ENCODE results near the gene ADAM11. TPM values are rescaled to one million over a fixed set of nuclear protein-coding genes. Genes with fewer than 3 reads are reported as not detected.

Gene ADAM11
- total and polyA plus RNA-seq, 9 of the 15 experiments (the other 6 are each of a cell fraction or from before 2014, with no cell fraction given), result 0.01 to 0.31 (median 0.14) TPM; not detected in 2

DNA sequence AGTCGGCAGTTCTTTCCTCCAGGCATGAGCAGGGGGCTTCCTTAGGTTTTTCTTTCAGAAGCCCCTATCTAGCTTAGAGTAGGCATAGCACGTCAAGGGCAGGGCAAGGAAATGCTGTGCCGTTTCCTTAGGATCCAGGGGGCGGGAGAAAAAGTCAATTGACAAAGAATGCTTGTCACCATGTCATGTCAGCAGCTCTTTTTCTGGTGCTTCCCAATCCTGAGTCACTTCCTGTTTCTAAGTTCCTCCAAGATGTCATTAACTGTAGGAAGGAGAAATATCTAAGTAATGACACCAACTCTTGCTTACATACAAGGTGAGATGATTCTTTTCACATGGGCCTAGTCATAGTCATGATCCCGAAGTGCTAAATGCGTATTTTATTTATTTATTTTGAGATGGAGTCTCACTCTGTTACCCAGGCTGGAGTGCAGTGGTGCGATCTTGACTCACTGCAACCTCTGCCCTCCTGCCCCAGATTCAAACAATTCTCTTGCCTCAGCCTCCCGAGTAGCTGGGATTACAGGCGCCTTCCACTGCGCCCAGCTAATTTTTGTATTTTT is 36.1 kb downstream of the ADAM11 start (continued):
- TF ChIP-seq, protein P1, sequence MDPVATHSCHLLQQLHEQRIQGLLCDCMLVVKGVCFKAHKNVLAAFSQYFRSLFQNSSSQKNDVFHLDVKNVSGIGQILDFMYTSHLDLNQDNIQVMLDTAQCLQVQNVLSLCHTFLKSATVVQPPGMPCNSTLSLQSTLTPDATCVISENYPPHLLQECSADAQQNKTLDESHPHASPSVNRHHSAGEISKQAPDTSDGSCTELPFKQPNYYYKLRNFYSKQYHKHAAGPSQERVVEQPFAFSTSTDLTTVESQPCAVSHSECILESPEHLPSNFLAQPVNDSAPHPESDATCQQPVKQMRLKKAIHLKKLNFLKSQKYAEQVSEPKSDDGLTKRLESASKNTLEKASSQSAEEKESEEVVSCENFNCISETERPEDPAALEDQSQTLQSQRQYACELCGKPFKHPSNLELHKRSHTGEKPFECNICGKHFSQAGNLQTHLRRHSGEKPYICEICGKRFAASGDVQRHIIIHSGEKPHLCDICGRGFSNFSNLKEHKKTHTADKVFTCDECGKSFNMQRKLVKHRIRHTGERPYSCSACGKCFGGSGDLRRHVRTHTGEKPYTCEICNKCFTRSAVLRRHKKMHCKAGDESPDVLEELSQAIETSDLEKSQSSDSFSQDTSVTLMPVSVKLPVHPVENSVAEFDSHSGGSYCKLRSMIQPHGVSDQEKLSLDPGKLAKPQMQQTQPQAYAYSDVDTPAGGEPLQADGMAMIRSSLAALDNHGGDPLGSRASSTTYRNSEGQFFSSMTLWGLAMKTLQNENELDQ (CRISPR knock-in tag; IDR thresholded peaks at IDR 0.05; ENCODE audit: borderline replicate concordance), result no peak
- peak; percentile 75 for TF ChIP-seq GABPA (tag; conservative IDR thresholded peaks at IDR 0.05; ENCODE audit: low read depth)
- TF ChIP-seq, protein P2, sequence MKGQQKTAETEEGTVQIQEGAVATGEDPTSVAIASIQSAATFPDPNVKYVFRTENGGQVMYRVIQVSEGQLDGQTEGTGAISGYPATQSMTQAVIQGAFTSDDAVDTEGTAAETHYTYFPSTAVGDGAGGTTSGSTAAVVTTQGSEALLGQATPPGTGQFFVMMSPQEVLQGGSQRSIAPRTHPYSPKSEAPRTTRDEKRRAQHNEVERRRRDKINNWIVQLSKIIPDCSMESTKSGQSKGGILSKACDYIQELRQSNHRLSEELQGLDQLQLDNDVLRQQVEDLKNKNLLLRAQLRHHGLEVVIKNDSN (CRISPR knock-in tag; IDR thresholded peaks at IDR 0.05), result no peak
- TF ChIP-seq ATF1 (CRISPR knock-in tag; IDR thresholded peaks at IDR 0.05), result no peak
- TF ChIP-seq ATF1 (tag; IDR thresholded peaks at IDR 0.05), result peak; percentile 13; the same call in 1 of the 2 replicates
- TF ChIP-seq SP1 (CRISPR knock-in tag; IDR thresholded peaks at IDR 0.05), result no peak
- no peak for TF ChIP-seq ZNF316 (IDR thresholded peaks at IDR 0.05)
- TF ChIP-seq DNMT1 (IDR thresholded peaks at IDR 0.05), result no peak
- no peak for TF ChIP-seq EP400 (IDR thresholded peaks at IDR 0.05)
- TF ChIP-seq KAT8 (IDR thresholded peaks at IDR 0.05; ENCODE audit: low read depth), result no peak
- peak; percentile 36; the same call in 1 of the 2 replicates for TF ChIP-seq DPF2 (IDR thresholded peaks at IDR 0.05)
- no peak for TF ChIP-seq LCOR (CRISPR knock-in tag; IDR thresholded peaks at IDR 0.05)
- TF ChIP-seq, protein P3, sequence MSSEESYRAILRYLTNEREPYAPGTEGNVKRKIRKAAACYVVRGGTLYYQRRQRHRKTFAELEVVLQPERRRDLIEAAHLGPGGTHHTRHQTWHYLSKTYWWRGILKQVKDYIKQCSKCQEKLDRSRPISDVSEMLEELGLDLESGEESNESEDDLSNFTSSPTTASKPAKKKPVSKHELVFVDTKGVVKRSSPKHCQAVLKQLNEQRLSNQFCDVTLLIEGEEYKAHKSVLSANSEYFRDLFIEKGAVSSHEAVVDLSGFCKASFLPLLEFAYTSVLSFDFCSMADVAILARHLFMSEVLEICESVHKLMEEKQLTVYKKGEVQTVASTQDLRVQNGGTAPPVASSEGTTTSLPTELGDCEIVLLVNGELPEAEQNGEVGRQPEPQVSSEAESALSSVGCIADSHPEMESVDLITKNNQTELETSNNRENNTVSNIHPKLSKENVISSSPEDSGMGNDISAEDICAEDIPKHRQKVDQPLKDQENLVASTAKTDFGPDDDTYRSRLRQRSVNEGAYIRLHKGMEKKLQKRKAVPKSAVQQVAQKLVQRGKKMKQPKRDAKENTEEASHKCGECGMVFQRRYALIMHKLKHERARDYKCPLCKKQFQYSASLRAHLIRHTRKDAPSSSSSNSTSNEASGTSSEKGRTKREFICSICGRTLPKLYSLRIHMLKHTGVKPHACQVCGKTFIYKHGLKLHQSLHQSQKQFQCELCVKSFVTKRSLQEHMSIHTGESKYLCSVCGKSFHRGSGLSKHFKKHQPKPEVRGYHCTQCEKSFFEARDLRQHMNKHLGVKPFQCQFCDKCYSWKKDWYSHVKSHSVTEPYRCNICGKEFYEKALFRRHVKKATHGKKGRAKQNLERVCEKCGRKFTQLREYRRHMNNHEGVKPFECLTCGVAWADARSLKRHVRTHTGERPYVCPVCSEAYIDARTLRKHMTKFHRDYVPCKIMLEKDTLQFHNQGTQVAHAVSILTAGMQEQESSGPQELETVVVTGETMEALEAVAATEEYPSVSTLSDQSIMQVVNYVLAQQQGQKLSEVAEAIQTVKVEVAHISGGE (CRISPR knock-in tag; IDR thresholded peaks at IDR 0.05), result 0 out of 6 replicates have a peak, but pooled peaks of 1 of the 3 experiments have one; percentile 36
- no peak for TF ChIP-seq FOS (IDR thresholded peaks at IDR 0.05; ENCODE audit: extremely low read depth, insufficient read length)
- no peak for TF ChIP-seq HDAC8 (tag; IDR thresholded peaks at IDR 0.05)
- no peak for TF ChIP-seq YBX1 (IDR thresholded peaks at IDR 0.05)
- no peak for TF ChIP-seq BRF1 (IDR thresholded peaks at IDR 0.05; ENCODE audit: borderline replicate concordance, extremely low read depth, insufficient read length)
- no peak for TF ChIP-seq ELF4 (CRISPR knock-in tag; IDR thresholded peaks at IDR 0.05)
- TF ChIP-seq SIX5 (IDR thresholded peaks at IDR 0.05; ENCODE audit: borderline replicate concordance in 1 of 2, insufficient read depth in 1 of 2, low read depth in 1 of 2, low read length in 2 of 2), result no peak
- TF ChIP-seq, protein P4, sequence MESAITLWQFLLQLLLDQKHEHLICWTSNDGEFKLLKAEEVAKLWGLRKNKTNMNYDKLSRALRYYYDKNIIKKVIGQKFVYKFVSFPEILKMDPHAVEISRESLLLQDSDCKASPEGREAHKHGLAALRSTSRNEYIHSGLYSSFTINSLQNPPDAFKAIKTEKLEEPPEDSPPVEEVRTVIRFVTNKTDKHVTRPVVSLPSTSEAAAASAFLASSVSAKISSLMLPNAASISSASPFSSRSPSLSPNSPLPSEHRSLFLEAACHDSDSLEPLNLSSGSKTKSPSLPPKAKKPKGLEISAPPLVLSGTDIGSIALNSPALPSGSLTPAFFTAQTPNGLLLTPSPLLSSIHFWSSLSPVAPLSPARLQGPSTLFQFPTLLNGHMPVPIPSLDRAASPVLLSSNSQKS (CRISPR knock-in tag; IDR thresholded peaks at IDR 0.05), result no peak
- TF ChIP-seq MYNN (IDR thresholded peaks at IDR 0.05), result no peak
- no peak for TF ChIP-seq MYNN (CRISPR knock-in tag; IDR thresholded peaks at IDR 0.05)
- TF ChIP-seq, protein P5, sequence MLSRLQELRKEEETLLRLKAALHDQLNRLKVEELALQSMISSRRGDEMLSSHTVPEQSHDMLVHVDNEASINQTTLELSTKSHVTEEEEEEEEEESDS (CRISPR knock-in tag; IDR thresholded peaks at IDR 0.05), result no peak
